ENCODE data around the gene MOK. TPM values are rescaled to one million over a fixed set of nuclear protein-coding genes. Genes with fewer than 3 reads are reported as not detected.

The MOK gene
- total and polyA plus RNA-seq, 9 donors: 8.6 to 14.0 (median 9.9) TPM

GRCh38 chr14:102185360-102185759 is 119.6 kb downstream of the MOK start:
- peaks cover 16% of the 10 kb centered on the region for H3K4me1 ChIP-seq (ENCODE audit: control insufficient read depth, insufficient read depth, low read length)
- no peak for DNase-seq
- WGBS (ENCODE audit: insufficient coverage): 93% methylated on average over 4 of the region's 8 CpGs
- no peak overlapping the region for H3K27ac ChIP-seq (ENCODE audit: low read length)
- H3K36me3 ChIP-seq (ENCODE audit: control insufficient read depth, insufficient read depth, low read length): no peaks in the 10 kb centered on the region
- no peak overlapping the region for H3K4me3 ChIP-seq (ENCODE audit: low read length)
- no peaks in the 10 kb centered on the region for H3K9me3 ChIP-seq (replicated peaks; ENCODE audit: control insufficient read depth, low read depth, low read length)
- no peaks in the 10 kb centered on the region for H3K27me3 ChIP-seq (ENCODE audit: control insufficient read depth, insufficient read depth, low read length)

DNA sequence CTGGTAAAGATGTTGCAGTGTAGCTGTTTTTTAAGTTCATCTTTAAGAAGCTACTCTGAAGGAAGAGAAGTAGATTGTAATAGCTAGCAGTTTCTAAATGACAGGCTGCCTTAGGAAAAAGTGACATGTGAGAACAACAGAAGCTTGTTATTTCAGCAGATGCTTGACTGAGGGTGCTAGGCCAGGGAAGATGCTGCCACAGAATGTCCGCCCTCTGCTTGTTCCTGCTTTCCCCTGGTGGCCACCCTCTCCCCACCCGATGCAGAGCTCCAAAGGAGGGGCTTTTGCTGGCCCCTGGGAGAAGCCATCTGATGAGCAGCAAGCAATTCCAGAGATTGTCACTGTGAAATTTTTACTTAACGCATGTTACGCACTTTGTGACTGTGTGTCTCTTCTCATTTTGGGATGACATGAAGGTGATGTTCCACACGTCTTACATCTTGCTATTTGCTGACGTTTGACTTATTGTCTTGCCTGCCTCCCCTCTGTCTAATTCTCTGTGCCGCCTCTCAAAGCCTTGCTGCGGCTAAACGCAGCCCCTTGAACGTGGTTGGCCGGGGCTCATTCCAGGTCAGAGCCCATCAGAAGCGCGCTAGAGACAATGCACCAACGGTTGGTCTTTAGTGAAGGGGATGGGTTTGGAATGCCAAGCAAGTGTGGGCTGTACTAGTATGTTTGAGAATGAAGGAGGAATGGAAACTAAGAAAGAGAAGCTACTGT is 120.5 kb downstream of the MOK start:
- DNase-seq: peak; percentile 51
- H3K4me3 ChIP-seq (ENCODE audit: low read length): no peak overlapping the region
- H3K9me3 ChIP-seq (replicated peaks; ENCODE audit: control insufficient read depth, low read depth, low read length): no peaks in the 10 kb centered on the region
- H3K27me3 ChIP-seq (ENCODE audit: control insufficient read depth, insufficient read depth, low read length): no peaks in the 10 kb centered on the region
- no peak overlapping the region for H3K27ac ChIP-seq (ENCODE audit: low read length)
- H3K36me3 ChIP-seq (ENCODE audit: control insufficient read depth, insufficient read depth, low read length): no peaks in the 10 kb centered on the region
- 72% methylated on average over 13 of the region's 14 CpGs for WGBS (ENCODE audit: insufficient coverage)
- H3K4me1 ChIP-seq (ENCODE audit: control insufficient read depth, insufficient read depth, low read length): peaks cover 16% of the 10 kb centered on the region

GRCh38 chr14:102183886-102184285 is 121.1 kb downstream of the MOK start:
- peaks cover 16% of the 10 kb centered on the region for H3K4me1 ChIP-seq (ENCODE audit: control insufficient read depth, insufficient read depth, low read length)
- no peaks in the 10 kb centered on the region for H3K9me3 ChIP-seq (replicated peaks; ENCODE audit: control insufficient read depth, low read depth, low read length)
- no peak for DNase-seq
- H3K27ac ChIP-seq (ENCODE audit: low read length): no peak overlapping the region
- H3K36me3 ChIP-seq (ENCODE audit: control insufficient read depth, insufficient read depth, low read length): no peaks in the 10 kb centered on the region
- H3K27me3 ChIP-seq (ENCODE audit: control insufficient read depth, insufficient read depth, low read length): no peaks in the 10 kb centered on the region
- no peak overlapping the region for H3K4me3 ChIP-seq (ENCODE audit: low read length)
- no CpG with 5 or more reads among the region's 3 CpGs for WGBS (ENCODE audit: insufficient coverage)

GRCh38 chr14:102182936-102183619 is 121.9 kb downstream of the MOK start:
- Histone ChIP-seq H3K9me3 (replicated peaks; ENCODE audit: control insufficient read depth, low read depth, low read length) (no peaks in the 10 kb centered on the region), H3K4me1 (ENCODE audit: control insufficient read depth, insufficient read depth, low read length) (peaks cover 19% of the 10 kb centered on the region), H3K36me3 (ENCODE audit: control insufficient read depth, insufficient read depth, low read length) (no peaks in the 10 kb centered on the region), H3K27ac (ENCODE audit: low read length) (peak overlapping the region; percentile 31), H3K4me3 (ENCODE audit: low read length) (no peak overlapping the region), H3K27me3 (ENCODE audit: control insufficient read depth, insufficient read depth, low read length) (no peaks in the 10 kb centered on the region)
- WGBS (ENCODE audit: insufficient coverage): no CpG with 5 or more reads among the region's 9 CpGs
- no peak for DNase-seq

DNA sequence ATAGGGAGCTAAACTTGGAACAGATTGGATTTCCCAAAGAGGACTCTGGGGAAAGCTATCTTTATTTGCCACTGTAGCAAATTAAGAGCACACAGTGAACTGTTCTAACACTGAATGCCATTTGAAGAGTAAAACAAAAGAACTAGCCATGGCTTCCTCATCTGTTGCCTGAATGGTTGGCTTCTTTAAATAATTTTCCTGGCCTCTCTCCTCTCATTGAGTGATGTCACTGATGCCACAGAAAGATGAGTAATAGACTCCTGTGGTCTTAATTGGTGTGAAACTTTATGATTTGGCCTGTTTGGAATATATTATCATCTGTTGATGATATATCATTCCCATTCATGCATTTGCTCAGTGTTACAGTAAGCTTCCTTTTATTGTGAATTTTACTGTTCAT is 122.8 kb downstream of the MOK start:
- DNase-seq: peak; percentile 41

GRCh38 chr14:102181187-102181586 is 123.8 kb downstream of the MOK start:
- H3K36me3 ChIP-seq (ENCODE audit: control insufficient read depth, insufficient read depth, low read length): no peaks in the 10 kb centered on the region
- no peaks in the 10 kb centered on the region for H3K9me3 ChIP-seq (replicated peaks; ENCODE audit: control insufficient read depth, low read depth, low read length)
- no peak overlapping the region for H3K4me3 ChIP-seq (ENCODE audit: low read length)
- H3K27ac ChIP-seq (ENCODE audit: low read length): peak overlapping the region; percentile 87
- H3K4me1 ChIP-seq (ENCODE audit: control insufficient read depth, insufficient read depth, low read length): peaks cover 19% of the 10 kb centered on the region
- no peak for DNase-seq
- WGBS (ENCODE audit: insufficient coverage): no CpG with 5 or more reads among the region's 1 CpG
- H3K27me3 ChIP-seq (ENCODE audit: control insufficient read depth, insufficient read depth, low read length): no peaks in the 10 kb centered on the region

More for the DNA sequence above, 122.8 kb downstream of the MOK start:
- Histone ChIP-seq H3K4me1 (ENCODE audit: control insufficient read depth, insufficient read depth, low read length) (peaks cover 19% of the 10 kb centered on the region), H3K9me3 (replicated peaks; ENCODE audit: control insufficient read depth, low read depth, low read length) (no peaks in the 10 kb centered on the region), H3K27ac (ENCODE audit: low read length) (peak overlapping the region; percentile 87), H3K36me3 (ENCODE audit: control insufficient read depth, insufficient read depth, low read length) (no peaks in the 10 kb centered on the region), H3K4me3 (ENCODE audit: low read length) (no peak overlapping the region), H3K27me3 (ENCODE audit: control insufficient read depth, insufficient read depth, low read length) (no peaks in the 10 kb centered on the region)

DNA sequence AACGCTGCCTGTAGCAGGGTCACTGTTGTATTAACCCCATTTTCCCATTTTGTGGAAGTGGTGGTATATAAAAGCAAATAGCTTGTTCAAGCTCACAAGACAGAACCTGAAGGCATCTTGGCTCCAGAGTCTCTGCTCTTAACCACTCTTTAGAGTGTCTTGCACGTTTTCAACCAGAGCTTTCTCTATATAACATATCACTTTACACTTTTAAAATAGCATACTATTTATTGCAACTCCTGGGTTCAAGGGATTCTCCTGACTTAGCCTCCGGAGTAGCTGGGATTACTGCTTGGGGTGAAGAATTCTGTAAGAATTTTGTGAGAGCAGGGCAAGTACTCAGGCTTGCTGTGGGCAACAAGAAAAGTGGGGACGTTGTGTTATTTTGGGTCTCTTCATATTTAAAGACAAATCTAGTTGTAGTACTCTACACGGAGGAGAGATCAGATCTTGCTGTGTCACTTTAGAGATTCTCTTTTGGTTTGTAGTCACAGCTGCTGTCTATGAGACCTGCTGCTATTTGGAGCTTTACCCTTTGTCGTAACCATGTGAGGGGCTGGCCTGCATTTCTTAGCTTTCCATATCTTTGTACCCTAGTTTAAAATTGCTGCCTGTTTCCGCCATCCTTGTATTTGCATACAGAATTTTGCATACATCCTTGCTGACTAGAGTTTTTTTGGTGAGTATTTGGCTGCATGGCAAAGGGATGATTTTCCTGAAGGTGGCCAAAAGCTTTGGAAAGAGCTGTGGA is 124.5 kb downstream of the MOK start:
- peak overlapping the region; percentile 87 for H3K27ac ChIP-seq (ENCODE audit: low read length)
- H3K27me3 ChIP-seq (ENCODE audit: control insufficient read depth, insufficient read depth, low read length): no peaks in the 10 kb centered on the region
- no peaks in the 10 kb centered on the region for H3K9me3 ChIP-seq (replicated peaks; ENCODE audit: control insufficient read depth, low read depth, low read length)
- DNase-seq: peak; percentile 42
- H3K4me3 ChIP-seq (ENCODE audit: low read length): peak overlapping the region; percentile 11
- WGBS (ENCODE audit: insufficient coverage): no CpG with 5 or more reads among the region's 7 CpGs
- no peaks in the 10 kb centered on the region for H3K36me3 ChIP-seq (ENCODE audit: control insufficient read depth, insufficient read depth, low read length)
- H3K4me1 ChIP-seq (ENCODE audit: control insufficient read depth, insufficient read depth, low read length): peaks cover 16% of the 10 kb centered on the region

Other genes starting within 250 kb of the MOK start
- gene HSP90AA1, start 218.1 kb downstream of the MOK start, total RNA-seq: 115 TPM
- gene HSP90AA1, start 218.1 kb downstream of the MOK start, polyA plus RNA-seq (ENCODE audit: insufficient read depth in 1 of 8, insufficient read length in 8 of 8, low replicate concordance in 1 of 8): 100 to 1,000 TPM; 259 to 422 (median 317) TPM
- 20.0 TPM for gene WDR20, start 165.3 kb downstream of the MOK start, total RNA-seq
- 10 to 100 TPM; 21.9 to 28.9 (median 25.0) TPM for gene WDR20, start 165.3 kb downstream of the MOK start, polyA plus RNA-seq (ENCODE audit: insufficient read depth in 1 of 8, insufficient read length in 8 of 8, low replicate concordance in 1 of 8)
- 8.2 TPM for gene ZNF839, start 14.6 kb upstream of the MOK start, total RNA-seq
- gene ZNF839, start 14.6 kb upstream of the MOK start, polyA plus RNA-seq (ENCODE audit: insufficient read depth in 1 of 8, insufficient read length in 8 of 8, low replicate concordance in 1 of 8): 10 to 100 TPM in 4 of 8 donors, 1 to 10 TPM in 4; 7.7 to 12.5 (median 9.6) TPM
- gene CINP, start 57.7 kb upstream of the MOK start, total RNA-seq: 30.1 TPM
- gene CINP, start 57.7 kb upstream of the MOK start, polyA plus RNA-seq (ENCODE audit: insufficient read depth in 1 of 8, insufficient read length in 8 of 8, low replicate concordance in 1 of 8): 10 to 100 TPM; 26.2 to 35.0 (median 31.4) TPM
- gene TECPR2, start 57.8 kb upstream of the MOK start, total RNA-seq: 8.3 TPM
- 10 to 100 TPM; 10.7 to 15.1 (median 12.2) TPM for gene TECPR2, start 57.8 kb upstream of the MOK start, polyA plus RNA-seq (ENCODE audit: insufficient read depth in 1 of 8, insufficient read length in 8 of 8, low replicate concordance in 1 of 8)
- 17.9 TPM for gene ANKRD9, start 204.6 kb upstream of the MOK start, total RNA-seq
- 10 to 100 TPM in 6 of 8 donors, 1 to 10 TPM in 2; 9.1 to 23.5 (median 12.3) TPM for gene ANKRD9, start 204.6 kb upstream of the MOK start, polyA plus RNA-seq (ENCODE audit: insufficient read depth in 1 of 8, insufficient read length in 8 of 8, low replicate concordance in 1 of 8)

Measured in muscle of leg (tissue), 11 donors.